Prostate gland (tissue), 2 donors: ENCODE measurements around the gene HDLBP.
"Not testable (repeated sequence)": the region's sequence is repeated elsewhere in the genome, so short reads cannot be mapped to it uniquely, and the experiment has no call there.

Experiments used
- POLR2AphosphoS5 ChIP-seq: sonication (generic); formaldehyde crosslinking; IDR thresholded peaks from one replicate; pipeline ENCODE4 v1.6.1; 2017; ENCODE audit warnings: antibody characterized with exemption
- TF ChIP-seq, protein P1 (sequence below), 4 experiments: fragments of 200-600 bp in 2 of 4; fragments of 450-650 bp in 2 of 4; sonication (generic) in 2 of 4; IDR thresholded peaks; 1 replicate in 3 of 4; 2 replicates in 1 of 4; pipeline ENCODE4 v1.5.1; 2016 to 2019; ENCODE audit warnings: antibody characterized with exemption in 4 of 4, mild to moderate bottlenecking in 2 of 4, moderate library complexity in 2 of 4

- TF ChIP-seq, protein P1, sequence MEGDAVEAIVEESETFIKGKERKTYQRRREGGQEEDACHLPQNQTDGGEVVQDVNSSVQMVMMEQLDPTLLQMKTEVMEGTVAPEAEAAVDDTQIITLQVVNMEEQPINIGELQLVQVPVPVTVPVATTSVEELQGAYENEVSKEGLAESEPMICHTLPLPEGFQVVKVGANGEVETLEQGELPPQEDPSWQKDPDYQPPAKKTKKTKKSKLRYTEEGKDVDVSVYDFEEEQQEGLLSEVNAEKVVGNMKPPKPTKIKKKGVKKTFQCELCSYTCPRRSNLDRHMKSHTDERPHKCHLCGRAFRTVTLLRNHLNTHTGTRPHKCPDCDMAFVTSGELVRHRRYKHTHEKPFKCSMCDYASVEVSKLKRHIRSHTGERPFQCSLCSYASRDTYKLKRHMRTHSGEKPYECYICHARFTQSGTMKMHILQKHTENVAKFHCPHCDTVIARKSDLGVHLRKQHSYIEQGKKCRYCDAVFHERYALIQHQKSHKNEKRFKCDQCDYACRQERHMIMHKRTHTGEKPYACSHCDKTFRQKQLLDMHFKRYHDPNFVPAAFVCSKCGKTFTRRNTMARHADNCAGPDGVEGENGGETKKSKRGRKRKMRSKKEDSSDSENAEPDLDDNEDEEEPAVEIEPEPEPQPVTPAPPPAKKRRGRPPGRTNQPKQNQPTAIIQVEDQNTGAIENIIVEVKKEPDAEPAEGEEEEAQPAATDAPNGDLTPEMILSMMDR (IDR thresholded peaks at IDR 0.05) = not testable (repeated sequence)
- TF ChIP-seq POLR2AphosphoS5 = not testable (repeated sequence)
These were observed 22.1 kb downstream of the HDLBP start for GRCh38 chr2:241293378-241293797.
